Activated T-cell treated with anti-CD3 and anti-CD28 coated beads, Interleukin-2, amount 50 U/mL, for 1 hour (primary cell): Measurements from ENCODE around the gene PWWP2B.
"Not testable (repeated sequence)": the region's sequence is repeated elsewhere in the genome, so short reads cannot be mapped to it uniquely, and the experiment has no call there.

Experiments
- DNase-seq: peaks from one replicate; pipeline ENCODE4 v3.0.0-alpha.2; 2020

Gene PWWP2B

DNA sequence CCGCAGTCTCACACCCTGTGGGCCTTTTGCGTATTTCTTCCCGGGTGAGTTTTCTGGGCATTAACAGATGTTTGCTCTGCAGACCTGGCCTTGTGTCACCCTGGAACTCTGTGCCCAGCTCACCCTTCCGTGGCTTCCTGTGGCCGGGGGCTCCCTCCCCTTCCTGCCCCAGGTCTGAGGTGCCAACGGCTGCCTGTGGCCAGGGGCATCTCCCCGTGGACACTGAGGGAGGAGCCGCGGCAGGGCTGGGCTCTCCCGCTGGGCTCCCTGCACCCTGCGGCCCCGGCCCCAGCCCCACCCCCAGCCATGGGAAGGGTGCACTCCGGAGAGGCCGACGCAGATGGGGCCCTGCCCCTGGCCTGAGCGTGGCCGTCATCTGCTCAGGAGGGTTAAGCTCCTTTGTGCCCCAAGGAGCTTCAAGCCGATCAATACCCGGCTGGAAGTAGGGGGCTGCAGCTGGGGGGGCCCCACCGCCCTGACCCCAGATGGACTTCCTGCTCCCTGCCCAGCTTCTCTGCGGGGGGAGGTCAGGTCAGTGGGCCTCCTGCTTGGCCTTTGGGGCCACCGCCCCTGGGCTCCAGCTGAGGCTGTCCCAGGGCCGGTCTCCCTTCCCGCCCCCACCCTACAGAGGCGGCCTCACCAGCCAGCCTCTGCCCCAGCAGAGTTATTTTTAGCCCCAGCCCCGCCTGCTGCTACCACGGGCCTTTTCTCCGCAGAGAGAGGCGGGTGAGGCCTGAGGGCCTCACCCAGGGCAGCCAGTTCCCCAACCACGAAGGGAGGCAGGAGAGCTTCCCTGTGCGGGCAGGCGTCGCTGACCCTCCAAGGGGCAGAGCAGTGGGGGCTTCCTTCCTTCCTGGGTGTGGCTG, 24.2 kb downstream of the PWWP2B start:
- no peak for DNase-seq

DNA sequence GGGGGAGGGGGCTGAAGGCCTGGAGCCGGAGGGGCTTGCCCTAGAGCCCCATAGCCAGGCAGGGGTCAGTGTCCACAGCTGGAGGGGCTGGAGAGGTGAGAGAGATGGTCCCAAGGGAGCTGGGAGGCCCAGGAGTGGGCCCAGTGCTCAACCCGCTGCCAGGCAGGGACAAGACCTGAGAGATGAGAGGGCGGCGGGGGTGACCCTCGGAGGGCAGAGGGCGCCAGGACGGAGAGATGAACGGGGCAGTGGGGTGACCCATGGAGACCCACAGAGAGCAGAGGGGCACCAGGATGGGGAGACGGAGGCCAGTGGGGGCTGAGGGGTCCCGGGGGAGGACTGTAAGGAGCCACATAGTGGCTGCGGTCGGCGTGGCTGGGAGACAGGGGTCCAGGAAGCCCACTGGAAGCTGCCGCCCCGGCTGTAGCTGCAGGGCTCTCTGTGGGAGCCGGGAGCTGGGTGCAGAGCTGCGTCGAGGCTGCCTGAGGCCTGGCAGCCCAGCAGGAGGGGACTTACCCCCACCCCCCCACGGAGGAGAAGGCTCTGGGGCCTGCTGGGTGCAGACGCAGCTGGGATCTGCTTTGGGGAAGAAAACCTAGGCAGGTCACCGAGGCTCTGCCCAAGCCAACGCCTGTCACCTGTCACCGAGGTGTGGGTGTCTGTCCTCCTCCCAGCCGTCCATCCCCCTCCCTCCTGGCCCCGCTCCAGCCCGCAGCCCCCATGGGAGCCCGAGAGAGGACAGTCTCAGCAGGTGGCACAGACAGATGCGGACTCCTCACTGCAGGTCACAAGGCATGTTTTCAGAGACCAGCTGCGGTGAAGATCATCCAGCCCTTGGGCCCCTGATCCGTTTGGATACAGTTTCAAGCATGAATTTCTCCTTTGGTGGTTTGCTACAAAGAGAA, 25.1 kb downstream of the PWWP2B start:
- no peak for DNase-seq

DNA sequence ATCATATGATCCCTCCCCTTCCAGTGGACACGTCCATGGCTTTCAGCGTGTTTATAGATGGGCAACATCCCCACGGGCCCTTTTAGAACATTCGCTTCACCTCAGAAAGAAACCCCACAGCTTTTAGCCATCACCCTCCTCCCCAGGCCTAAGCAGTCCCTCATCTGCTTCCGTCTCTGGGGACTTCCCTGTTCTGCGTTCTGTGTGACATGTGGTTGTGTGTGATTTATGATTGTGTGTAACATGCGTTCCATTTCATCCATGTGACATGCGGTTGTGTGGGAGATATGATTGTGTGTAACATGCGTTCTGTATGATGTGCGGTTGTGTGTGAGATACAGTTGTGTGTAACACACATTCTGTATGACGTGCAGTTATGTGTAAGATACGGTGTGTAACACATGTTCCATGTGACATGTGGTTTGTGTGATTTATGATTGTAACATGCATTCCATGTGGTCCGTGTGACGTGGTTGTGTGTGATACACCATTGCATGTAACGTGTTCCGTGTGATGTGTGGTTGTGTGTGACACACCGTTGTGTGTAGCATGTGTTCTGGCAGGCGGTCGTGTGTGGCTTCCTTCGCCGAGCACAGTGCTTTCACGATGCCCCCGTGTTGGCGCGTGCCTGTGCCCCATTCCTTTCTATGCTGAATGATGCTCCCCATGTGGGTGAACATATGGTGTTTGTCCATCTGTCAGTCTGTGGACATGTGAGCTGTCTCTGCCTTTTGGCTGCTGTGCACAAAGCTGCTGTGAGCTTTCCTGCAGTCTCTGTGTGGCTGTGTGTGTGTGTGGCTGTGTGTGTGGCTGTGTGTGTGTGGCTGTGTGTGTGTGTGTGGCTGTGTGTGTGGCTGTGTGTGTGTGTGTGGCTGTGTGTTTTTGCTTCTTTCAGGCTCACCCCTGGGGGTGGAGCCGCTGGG, 26.2 kb downstream of the PWWP2B start:
- no peak for DNase-seq

DNA sequence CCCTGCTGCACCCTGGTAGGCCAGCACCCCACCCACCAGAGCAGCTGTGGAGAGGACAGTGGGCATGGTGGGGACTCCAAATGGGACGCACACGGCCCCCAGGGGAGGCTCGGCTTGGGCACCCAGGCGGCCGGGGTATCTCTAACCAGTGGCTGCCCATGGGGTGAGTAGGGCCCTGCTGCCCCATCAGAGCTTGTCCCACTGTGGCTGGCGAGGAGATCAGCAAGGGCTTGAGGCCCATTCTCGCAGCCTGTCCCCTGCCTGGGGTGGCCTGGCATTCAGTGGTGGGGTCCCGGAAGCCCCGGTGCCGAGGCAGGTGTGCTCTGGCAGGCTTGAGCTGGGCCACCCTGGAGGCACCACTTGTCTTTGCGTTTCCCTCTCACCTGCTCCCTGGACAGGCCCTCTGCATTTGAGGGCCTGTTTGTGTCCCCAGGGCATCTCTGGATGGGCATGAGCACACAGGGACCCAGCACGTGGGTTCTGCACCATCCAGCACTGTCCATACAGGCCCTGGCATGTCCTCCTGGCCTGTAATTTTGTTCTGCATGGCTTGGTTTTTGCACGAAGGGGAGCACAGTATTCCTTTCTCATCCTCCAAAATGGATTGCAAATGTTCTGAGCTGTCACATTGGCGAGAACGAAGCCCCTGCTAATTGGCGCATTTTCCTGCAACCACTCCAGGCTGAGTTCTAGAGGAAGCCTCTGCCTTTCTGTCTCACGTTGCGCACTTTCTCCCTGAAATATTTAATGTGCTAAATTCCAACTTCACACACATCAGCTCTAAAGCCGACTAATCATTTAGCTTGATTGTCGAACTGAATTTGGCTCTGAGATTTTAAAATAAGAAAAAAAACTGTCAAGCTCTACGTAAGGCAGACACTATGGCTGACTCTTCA, 27.2 kb downstream of the PWWP2B start:
- no peak for DNase-seq

DNA sequence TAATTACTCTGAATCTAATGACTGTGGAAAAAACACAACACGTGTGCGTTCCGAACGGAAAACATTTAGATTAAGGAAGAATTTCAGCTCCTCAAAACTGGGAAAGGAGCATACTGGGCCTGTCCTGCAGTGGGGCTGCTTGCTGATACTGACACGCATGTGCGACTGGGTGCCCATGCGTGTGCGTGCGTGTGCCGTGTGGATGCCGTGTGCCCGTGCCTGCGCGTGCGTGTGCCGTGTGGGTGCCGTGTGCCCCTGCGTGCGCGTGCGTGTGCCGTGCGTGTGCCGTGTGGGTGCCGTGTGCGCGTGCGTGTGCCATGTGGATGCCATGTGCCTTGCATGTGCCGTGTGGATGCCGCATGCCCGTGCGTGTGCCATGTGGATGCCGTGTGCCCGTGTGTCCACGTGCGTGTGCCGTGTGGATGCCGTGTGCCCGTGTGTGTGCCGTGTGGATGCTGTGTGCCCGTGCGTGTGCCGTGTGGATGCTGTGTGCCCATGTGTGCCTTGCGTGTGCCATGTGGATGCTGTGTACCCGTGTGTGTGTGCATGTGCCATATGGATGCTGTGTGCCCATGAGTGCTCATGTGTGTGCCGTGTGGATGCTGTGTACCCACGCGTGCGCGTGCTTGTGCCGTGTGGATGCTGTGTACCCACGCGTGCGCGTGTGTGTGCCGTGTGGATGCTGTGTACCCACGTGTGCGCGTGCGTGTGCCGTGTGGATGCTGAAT, 28.2 kb downstream of the PWWP2B start:
- no peak for DNase-seq

DNA sequence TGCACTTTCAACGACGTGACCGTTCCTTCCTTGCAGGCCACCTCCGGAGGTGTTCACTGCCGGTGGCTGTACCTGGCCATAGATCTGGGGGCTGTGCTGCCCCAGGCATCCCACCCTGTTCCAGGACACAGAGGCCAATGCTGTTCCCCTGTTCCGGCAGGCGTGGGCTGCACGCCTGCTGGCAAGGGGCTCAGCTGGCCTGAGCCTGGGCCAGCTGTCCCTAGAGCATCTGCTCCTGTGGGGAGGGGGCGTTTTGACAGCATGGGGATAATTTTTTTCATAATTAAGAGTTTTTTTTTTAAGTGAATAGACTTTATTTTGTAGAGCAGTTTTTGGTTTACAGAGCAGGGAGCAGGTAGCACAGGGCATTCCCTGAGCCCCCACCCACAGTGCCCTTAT, 28.8 kb downstream of the PWWP2B start:
- no peak for DNase-seq

DNA sequence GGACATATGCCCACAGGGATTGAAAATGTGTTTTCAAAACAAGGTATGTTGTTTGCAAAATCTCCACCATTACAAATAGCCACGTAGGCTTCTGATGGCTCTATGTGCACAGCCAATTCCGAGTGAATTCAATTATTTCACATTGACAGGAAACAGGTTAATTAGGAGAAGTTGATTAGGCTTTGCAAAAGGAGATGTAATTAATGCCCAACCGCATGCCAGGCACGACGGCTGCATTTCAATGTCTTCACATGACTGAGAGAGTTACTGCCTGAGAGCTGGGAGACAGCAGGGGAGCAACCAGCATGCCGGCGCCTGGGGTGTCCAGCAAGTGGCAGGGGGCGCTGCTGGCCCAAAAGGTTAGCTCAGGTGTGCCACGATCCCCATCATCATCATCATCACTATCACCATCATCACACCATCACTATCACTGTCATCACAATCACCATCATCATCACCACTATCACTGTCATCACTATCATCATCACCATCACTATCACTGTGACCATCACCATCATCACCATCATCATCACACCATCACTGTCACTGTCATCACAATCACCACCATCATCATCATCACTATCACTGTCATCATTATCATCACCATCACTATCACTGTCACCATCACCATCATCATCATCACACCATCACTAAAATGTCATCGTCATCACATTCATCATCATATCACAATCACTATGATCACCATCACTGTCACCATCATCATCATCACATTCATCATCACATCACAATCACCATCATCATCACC, 30.2 kb downstream of the PWWP2B start:
- DNase-seq: no peak

DNA sequence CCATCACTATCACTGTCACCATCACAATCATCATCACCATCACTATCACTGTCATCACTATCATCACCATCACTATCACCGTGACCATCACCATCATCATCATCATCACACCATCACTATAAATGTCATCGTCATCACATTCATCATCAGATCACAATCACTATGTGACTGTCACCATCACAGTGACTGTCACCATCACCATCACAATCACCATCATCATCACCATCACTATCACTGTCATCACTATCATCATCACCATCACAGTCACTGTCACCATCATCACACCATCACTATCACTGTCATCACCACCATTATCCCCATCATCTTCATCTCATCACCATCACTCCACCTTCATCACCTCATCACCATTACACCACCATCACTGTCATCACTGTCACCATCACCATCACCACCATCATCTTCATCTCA, 31.0 kb downstream of the PWWP2B start:
- no peak for DNase-seq

DNA sequence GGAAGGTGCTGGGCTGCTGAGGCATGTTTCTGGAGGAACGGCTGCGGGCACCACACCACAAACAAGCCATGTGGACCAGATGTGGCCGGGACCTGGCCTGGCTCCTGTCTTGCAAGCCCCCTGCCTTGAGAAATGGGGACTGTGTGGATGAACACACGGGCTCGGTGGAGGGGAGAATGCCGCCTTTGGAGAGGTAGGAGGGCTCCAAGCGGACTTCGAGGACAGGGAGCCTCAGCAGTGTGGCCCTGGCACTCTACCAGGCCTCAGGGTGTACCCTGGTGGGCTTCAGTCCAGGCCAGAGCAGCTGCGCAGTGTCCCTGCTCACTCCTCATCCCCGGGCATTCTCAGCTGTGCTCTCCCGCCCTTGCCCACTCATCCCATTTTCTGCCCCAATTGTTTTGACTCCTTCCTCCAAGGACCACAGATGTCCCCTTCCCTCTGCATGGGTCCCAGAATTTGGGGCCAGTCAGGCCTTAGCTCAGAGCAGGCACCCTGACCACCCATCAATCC, 31.5 kb downstream of the PWWP2B start:
- DNase-seq: no peak

DNA sequence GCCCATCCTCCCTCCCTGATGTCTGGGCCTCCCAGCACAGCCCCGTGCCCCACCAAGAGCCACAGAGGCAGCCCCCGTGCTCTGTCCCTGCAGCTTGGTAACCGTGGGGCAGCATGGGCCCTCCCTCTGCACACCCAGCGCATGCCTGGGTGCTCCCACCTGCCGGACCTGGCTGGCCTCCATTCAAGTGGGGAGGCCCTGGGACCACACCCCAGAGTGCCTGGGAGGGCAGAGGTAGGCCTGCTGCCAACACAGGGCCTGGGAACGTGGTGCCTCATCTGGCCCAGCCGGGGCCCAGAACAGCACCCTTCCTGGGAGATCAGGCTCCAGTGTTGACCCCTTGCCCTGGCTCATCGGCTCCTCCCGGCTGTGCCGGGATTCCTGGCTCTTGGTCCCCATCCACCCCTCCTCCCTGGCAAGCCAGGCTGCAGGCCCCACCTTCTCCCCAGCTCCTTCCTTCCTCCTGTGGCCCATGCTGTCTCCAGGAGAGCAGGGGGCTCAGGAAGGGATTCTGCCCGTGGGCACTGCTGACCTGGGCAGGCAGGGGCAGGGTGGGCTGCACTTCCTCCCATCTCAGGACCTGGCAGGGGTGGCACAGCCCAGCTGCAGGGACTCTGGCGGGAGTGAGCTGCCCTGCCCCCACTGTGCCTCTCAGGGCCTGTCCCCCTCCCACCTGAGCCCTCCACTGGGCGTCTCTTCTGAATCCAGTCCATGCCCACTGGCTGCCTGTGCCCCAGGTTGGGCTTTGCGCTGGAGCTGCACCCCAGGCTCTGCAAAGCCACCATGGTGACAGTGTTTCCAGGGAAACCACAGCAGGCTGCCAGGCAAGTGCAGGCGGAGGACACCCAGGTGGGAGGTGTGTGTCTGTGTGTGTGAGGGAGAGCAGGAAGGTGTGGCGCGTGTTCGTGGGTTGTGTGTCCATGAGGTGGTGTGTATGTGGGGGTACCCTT, 32.6 kb downstream of the PWWP2B start:
- DNase-seq: no peak

DNA sequence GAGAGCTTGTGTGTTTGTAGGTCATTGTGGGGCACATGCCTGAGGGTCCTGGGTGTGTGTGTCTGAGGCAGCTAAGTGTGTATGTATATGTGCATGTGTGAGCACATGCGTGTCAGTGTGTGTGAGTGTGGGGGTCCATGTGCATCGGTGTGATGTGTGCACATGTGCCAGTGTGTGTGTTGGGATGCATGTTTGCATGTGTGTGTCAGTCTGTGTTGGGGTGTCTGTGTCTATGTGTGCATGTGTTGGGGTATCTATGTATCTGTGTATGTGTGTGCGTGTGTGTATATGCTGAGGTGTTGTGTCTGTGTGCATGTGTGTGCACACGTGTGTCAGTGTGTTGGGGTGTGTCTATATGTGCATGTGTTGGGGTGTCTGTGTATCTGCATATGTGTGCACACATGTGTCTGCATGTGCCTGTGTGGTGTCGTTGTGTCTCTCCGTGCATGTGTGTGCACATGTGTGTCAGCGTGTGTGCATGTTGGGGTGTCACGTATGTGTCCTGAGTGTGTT, 33.3 kb downstream of the PWWP2B start:
- DNase-seq: no peak

DNA sequence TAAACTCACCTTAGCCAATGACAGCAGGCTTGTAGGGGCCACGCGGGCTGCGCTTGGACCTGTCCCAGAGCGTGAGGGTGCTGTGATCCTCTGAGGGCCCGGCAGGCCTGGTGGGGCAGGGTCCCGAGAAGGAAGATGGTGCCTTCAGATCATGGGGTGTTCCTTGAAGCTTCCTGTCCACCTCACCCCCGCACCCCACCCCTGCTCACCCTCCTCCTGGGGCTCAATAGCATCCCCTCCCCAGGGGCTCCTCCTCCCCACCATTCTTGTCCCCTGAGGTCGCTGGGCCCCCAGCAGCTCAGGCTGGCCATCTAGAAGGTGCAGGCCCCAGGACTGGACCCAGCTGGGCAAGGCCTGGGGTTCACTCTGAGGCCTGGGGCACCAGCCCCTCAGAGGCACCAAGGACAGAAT, 33.9 kb downstream of the PWWP2B start:
- no peak for DNase-seq

DNA sequence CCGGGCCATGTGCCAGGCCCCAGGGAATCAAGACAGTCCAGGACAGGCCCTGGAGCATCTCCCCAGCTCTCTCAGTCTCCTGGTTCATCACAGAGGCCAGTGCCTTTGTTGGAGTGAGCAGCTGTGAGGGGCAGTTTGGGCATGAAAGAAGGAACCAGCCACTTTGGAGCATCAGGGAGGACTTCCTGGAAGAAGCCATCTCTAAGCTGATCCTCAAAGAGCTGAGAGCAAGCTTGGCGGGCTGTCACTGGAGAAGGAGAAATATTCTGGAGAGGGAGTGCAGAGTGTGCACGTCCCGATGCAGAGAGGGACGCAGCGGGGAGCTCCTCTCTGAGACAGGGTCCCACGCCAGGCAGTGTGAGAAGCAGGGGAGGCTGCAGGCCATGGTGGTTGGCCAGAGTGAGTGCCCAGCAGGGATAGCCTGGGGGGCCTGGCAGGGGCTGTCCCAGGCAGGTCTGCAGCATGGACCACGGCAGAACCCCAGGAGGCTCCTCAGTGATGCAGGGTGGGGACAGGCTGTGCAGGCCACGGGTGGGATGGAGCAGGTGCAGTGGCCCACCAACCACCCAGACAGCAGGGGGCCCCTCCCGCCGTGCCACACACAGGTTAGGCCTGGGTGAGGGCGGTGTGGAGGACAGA, 34.7 kb downstream of the PWWP2B start:
- DNase-seq: no peak

DNA sequence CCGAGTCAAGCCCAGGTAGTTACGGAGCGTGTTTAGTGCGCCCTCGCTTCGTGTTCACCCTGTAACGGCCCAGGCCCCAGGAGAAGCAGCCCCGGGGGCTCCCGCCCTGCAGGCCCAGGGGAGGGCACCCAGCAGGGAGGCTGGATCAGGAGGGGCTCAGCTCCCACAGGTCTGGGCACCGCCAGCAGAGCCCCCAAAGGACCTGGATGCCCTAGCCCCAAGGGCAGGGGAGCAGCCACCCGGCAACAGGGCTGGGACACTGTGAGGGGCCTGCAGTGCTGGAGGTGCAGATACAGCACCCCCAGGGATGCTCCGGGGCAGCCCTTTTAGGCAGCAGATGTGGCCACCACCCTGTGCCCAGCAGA, 35.2 kb downstream of the PWWP2B start:
- no peak for DNase-seq

DNA sequence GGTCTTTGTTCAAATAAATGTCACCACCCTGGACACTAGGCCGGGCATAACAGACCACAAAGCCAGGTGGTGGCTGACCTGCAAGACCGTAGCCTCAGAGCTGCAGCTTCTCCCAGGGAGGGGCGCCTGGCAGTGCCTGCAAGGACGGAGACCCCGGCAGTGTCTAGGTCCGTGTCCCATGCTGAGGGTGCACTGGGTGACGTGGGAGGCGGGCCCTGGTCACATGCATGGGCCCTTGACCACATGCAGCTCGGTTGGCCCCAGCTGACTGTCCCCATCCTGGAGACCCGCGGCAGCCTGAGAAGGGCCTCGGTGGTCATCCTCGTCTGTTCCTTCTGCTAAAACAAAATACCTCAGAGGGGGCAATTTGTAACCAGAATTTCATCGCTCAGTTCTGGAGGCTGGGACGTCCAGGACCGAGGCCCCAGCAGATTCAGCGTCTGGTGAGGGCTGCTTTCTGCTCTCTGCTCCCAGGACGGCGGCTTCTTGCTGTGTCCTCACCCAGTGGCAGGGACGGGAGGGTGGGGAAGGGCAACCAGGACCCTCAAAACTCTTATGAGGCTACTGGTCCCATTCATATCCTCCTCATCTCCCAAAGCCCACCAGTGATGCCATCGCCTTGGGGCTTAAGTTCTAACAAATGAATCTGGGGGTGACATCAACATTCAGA, 36.8 kb downstream of the PWWP2B start:
- no peak for DNase-seq

DNA sequence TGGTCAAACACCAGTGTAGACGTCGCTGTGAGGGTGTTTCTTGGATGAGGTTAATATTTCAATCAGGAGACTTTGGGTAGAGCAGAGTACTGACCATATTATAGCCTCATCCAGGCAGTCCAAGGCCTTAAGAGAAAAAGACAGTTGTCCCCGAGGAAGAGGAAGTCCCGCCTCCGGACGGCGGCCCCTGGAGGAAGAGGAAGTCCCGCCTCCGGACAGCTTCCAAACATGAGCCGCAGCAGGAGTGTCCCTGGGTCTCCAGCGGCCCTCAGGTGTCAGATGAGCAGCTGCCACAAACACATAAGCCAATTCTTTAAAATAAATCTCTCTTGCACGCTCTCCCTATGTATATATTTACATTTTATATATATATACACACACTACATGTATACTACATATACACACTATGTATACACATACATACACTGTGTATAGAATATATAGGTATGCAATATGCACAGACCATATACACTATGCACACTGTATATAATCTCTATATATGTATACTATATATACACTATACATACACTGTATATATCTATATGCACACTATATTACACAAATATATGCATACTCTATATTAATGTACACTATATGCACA, 37.5 kb downstream of the PWWP2B start:
- no peak for DNase-seq

DNA sequence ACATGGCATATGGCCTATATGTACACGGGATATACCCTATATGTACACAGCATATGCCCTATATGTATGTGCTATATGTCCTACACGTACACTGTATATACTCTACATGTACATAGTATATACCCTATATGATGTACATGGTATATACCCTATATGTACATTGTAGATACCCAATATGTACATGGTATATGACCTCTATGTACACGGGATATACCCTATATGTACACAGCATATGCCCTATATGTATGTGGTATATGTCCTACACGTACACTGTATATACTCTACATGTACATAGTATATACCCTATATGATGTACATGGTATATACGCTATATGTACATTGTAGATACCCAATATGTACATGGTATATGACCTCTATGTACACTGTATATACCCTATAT, 38.3 kb downstream of the PWWP2B start:
- not testable (repeated sequence) for DNase-seq
